Right cardiac atrium (tissue), 5 donors: ENCODE results near the gene ARL5C. TPM values are rescaled to one million over a fixed set of nuclear protein-coding genes. Genes with fewer than 3 reads are reported as not detected.

Experiments used
- ATAC-seq, 2 donors: fragments of 200-7000 bp; cut with Tn5 transposase; one replicate each; pipeline versions ENCODE4 v1.8.0 to v1.9.1; 2020; ENCODE audit warnings: moderate library complexity in 2 of 2, mild to moderate bottlenecking in 1 of 2
- DNase-seq, 3 donors: peaks; one replicate each; pipeline ENCODE4 v3.0.0-alpha.2; 2020
- H3K27ac ChIP-seq: one replicate; pipeline ENCODE4 v1.5.1; 2013; ENCODE audit warnings: mild to moderate bottlenecking, low read length, control low read depth, moderate library complexity
- H3K27me3 ChIP-seq: one replicate; pipeline ENCODE4 v1.6.1; 2013; ENCODE audit not compliant: control insufficient read depth, insufficient read depth
- H3K4me1 ChIP-seq: one replicate; pipeline ENCODE4 v1.6.1; 2013; ENCODE audit warnings: low read length; ENCODE audit not compliant: control insufficient read depth, insufficient read depth
- H3K4me3 ChIP-seq: one replicate; pipeline ENCODE4 v1.5.1; 2013; ENCODE audit warnings: low read length, control low read depth
- H3K9me3 ChIP-seq: one replicate; pipeline ENCODE4 v1.6.1; 2013; ENCODE audit warnings: low read length; ENCODE audit not compliant: control insufficient read depth
- WGBS: extraction: QIAGEN DNeasy Blood & Tissue Kit; methylation state at CpG from one replicate; pipeline ENCODE4 v1.1.7; 2013; 5-methylcytosine and 5-hydroxymethylcytosine counted together
- intact Hi-C, 4 donors: fragments of 100-400 bp; cut with DNase I; formaldehyde crosslinking; loops; one replicate each; pipeline versions ENCODE4 v1.11.0 to v1.14.0; 2022 to 2023
- polyA plus RNA-seq: library from polyadenylated mRNA; stranded (reverse); fragments of 200-250 nt; gene quantifications from one replicate; pipeline ENCODE4 v1.2.3, GENCODE V29; 2013
- total RNA-seq, 4 donors: library from RNA; stranded (reverse); fragmentation: NEBNext Ultra II Directional; extraction: Animal tissue kit (Norgen Biotek cat#: 25700); gene quantifications; one replicate each; pipeline ENCODE4 v1.2.1, GENCODE V29; 2021
- donor health status: healthy with polysubstance abuse.
- donor health status: DM: no; HTN: yes; CAD: no.
- donor health status: DM: no; HTN: no; CAD: no.
- donor health status: DM: no; HTN: yes; CAD: no; lungs with severe emphysema.
- donor health status: DM: yes; HTN: yes; CAD: no.

ARL5C gene
- total and polyA plus RNA-seq, 5 donors: not detected

DNA sequence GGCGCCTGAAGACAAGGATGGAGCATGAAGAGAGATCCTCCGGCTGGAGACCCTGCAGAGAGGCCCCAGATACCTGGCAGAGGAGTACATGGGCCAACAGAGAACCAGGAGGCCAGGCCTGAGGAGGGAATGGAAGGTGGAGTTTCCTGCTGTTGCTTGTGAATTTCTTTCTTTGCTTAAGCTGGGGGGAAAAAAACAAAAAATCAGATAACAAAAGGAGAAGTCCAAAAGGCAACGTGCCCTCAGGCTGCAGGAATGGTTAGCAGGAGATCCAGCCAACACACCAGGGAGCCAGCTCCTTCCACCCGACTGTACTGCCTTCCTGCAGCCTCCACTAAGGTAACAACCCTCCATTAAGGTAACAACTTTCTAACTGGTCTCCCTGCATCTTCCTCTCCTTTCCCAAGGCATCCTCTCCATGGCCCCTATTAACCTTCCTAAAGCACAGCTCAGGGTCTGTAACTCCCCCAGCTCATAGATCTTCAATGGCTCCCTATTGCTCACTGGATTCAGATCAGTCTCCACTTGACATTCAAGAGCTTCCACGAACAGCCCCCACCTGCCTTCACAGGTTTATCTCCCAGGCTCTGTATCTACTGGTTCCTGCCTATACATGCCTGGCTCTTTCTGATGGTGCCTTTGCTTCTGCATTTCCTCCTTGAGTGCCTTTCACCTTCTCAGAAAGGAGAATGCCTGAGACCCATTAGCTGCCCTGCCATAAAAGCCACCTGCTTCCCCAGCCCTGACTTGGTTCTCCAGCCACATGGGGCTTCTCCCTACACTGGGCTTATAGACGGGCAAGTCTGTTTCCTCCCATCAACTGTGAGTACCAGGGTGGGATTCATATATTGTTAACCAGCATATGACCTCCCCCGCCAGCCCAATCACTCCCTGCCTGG lies 725 bp upstream of the ARL5C start:
- Histone ChIP-seq H3K27me3 (no peaks in the 10 kb centered on the region), H3K9me3 (no peaks in the 10 kb centered on the region), H3K4me3 (no peak overlapping the region), H3K27ac (no peak overlapping the region), H3K4me1 (no peaks in the 10 kb centered on the region)
- intact Hi-C loops: loop anchor here in 1 of 4 donors (10.0 kb wide), 1 partner anchor 68 kb away; no protein-coding TSS in a partner anchor
- WGBS: 57% methylated on average over 7 of the region's 7 CpGs
- DNase-seq: no peak
- no peak for ATAC-seq

DNA sequence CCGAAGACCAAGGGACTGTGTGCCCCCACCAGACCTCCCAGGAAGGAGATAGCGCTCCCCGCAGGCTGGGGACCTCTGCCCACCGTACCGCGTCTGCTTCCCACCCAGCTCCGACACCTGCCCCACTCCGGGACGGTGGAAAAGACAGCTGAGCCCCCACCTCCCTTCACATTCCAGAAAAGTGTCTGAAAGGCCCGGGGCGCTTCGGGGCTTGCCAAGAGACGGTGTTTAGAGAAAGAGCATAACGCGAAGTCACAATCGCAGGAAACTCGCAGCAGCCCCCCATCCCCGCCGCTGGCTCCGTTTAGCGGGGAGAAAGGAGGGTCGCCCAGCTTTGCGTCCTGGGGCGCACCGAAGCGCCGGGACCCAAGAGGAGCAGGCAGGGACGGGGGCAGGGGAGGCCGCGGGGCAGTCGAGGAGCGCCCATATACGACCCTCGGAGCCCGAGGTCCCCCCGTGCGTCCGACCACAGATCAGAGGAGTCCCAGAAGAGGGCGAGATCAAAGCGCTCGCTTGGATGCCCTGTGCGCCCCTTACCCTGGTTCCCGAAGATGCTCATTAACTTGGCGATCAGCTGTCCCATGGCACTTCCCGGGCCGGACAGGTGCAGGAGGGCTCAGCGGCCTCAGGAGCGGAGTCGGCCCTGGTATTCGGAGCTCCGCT lies 652 bp downstream of the ARL5C start:
- peak in 1 of 3 donors; percentile 60 for DNase-seq
- 13% methylated on average over 51 of the region's 51 CpGs for WGBS
- H3K4me3 ChIP-seq: peak overlapping the region; percentile 44
- H3K4me1 ChIP-seq: no peaks in the 10 kb centered on the region
- ATAC-seq: peak; percentile 25 to 27
- H3K27me3 ChIP-seq: no peaks in the 10 kb centered on the region
- no peaks in the 10 kb centered on the region for H3K9me3 ChIP-seq
- no peak overlapping the region for H3K27ac ChIP-seq
- intact Hi-C loops: loop anchor here in 1 of 4 donors (10.0 kb wide), 1 partner anchor 69 kb away; no protein-coding TSS in a partner anchor

DNA sequence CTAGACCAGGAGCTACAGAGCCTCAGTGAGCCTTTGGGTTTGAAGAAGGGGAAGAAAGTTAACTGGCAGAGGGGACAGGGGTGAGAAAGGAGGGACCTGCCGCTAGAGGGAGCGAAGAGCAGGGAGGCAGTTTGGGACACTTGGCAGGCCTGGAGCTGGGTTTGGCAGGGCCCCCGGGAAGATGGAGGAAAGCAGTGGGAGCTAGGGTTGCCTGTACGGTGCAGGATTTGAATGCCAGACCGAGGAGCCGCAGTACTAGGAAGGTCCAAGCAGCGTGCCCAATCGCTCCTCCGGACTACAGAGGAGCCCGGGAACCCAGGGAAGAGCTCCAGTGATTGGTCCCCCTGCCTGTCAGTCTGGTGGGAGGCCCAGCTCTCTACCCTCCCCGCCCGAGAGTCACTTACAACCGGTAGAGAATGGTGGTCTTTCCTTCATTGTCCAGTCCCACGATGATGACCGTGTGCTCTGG lies 1.3 kb downstream of the ARL5C start:
- ATAC-seq: peak; percentile 95
- peak; percentile 94 to 97 (median 96) for DNase-seq
- intact Hi-C loops: loop anchor here in 1 of 4 donors (10.0 kb wide), 1 partner anchor 70 kb away; no protein-coding TSS in a partner anchor
- WGBS: under 1% methylated on average over 15 of the region's 15 CpGs
- H3K4me3 ChIP-seq: peak overlapping the region; percentile 44
- no peak overlapping the region for H3K27ac ChIP-seq
- H3K9me3 ChIP-seq: no peaks in the 10 kb centered on the region
- H3K4me1 ChIP-seq: no peaks in the 10 kb centered on the region
- H3K27me3 ChIP-seq: no peaks in the 10 kb centered on the region

DNA sequence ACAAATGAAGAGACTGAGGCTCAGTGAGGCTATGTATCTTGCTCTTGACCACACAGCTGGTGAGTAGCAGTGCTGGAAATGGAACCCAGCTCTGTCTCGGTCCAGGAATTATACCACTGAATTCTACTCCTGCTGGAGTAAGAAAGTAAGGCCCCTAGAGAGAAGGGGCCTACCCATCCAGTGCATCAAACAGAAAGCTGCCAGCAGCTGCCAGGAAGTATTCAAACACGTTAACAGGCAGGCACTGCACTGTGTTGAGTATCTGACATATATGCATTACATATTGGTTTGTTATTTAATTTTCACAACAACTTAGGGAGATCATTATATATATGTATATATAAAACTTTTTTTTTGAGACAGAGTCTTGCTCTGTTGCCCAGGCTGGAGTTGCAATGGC lies 4.0 kb downstream of the ARL5C start:
- ATAC-seq (no peak), DNase-seq (no peak)
- Histone ChIP-seq H3K4me3 (no peak overlapping the region), H3K27me3 (no peaks in the 10 kb centered on the region), H3K4me1 (no peaks in the 10 kb centered on the region), H3K27ac (no peak overlapping the region), H3K9me3 (no peaks in the 10 kb centered on the region)
- 71% methylated on average over 2 of the region's 2 CpGs for WGBS
- intact Hi-C loops: loop anchor here in 1 of 4 donors (10.0 kb wide), 1 partner anchor 73 kb away; no protein-coding TSS in a partner anchor

DNA sequence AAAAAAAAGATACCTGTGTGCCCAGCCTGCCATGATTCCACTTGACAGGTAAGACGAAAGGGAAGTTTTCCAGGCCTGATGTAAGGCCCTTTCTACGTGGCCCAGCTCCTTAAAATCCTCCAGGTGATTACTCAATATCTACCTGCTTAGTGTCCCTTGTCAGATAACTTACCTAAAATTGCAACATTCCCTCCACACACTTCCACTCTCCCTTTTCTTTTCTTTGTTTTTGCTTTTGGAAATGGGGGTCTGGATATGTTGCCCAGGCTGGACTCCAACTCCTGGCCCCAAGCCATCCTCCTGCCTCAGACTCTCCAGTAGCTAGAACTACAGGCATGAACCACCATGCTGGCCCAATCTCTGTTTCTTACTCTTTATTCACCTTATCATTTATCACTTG lies 7.3 kb downstream of the ARL5C start:
- DNase-seq (peak in 1 of 3 donors; percentile 39), ATAC-seq (no peak)
- H3K9me3 ChIP-seq: no peaks in the 10 kb centered on the region
- WGBS: 92% methylated on average over 2 of the region's 2 CpGs
- intact Hi-C loops: no loop called here
- H3K27me3 ChIP-seq: no peaks in the 10 kb centered on the region
- H3K4me1 ChIP-seq: no peaks in the 10 kb centered on the region
- H3K4me3 ChIP-seq: no peak overlapping the region
- H3K27ac ChIP-seq: no peak overlapping the region

DNA sequence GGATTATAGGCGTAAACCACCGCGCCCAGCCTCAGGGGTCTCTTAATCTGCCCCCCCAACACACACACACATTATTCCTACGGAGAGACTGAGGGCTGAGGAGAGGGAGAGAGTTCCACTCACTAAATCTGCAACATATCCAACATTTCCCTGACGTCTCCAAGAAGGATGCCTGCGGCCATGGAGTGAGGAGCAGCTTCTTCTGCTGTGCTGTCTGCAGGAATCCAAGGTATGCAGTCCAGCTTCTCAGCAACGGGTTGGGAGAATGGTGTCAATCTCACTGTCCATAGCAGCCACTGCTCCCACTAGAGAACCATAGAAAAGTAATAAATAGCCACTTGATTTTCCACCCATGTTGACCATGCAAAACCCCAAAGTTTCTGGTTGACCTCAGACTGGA lies 9.5 kb downstream of the ARL5C start:
- intact Hi-C loops: no loop called here
- Histone ChIP-seq H3K9me3 (no peaks in the 10 kb centered on the region), H3K27me3 (no peaks in the 10 kb centered on the region), H3K4me1 (peaks cover 5% of the 10 kb centered on the region), H3K27ac (no peak overlapping the region), H3K4me3 (no peak overlapping the region)
- ATAC-seq: no peak
- WGBS: 66% methylated on average over 7 of the region's 7 CpGs
- peak in 1 of 3 donors; percentile 4 for DNase-seq

DNA sequence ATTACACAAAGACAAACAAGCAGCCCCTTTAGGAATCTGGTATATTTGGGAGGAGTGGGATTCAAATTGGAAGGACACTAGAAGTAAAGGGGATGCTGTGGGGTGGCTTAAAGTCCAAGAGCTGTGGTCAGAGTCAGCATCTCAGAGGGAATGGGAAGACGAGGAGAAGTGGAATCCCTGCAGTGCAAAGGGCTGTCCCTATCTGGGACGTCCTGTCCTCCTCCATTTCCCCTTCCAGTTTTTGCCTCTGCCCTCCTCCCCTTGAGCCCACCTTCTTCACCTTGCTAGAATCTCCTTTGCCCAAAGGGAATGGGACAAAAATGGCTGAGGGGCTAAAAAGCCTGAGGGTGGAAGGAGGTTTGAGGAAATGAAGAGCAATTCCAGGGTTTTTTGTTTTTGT lies 10.3 kb downstream of the ARL5C start:
- Histone ChIP-seq H3K4me3 (no peak overlapping the region), H3K27ac (no peak overlapping the region), H3K4me1 (peaks cover 5% of the 10 kb centered on the region), H3K27me3 (no peaks in the 10 kb centered on the region), H3K9me3 (no peaks in the 10 kb centered on the region)
- no peak for DNase-seq
- intact Hi-C loops: no loop called here
- ATAC-seq: no peak
- WGBS: 42% methylated on average over 2 of the region's 2 CpGs

DNA sequence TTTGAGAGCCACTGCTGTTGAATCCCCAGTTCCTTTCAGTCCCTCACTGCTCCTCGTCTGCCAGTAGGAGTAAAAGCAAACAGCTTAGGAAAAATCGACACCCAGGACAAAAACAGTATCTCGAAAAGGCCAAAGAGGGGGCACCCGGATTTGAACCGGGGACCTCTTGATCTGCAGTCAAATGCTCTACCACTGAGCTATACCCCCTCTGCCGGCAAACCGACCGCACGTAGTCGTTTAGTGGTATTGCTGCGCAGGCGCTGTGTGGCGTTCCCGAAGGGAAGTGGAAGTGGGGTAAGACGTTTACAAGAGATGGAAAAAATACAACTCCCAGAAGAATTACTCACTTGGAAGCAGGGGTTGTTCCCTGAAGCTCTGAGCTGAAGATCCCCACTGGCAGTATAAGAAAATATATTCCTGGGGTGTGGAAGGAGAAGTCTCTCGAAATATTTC lies 12.3 kb downstream of the ARL5C start:
- Histone ChIP-seq H3K4me3 (peak overlapping the region; percentile 89), H3K27ac (peak overlapping the region; percentile 77), H3K9me3 (no peaks in the 10 kb centered on the region), H3K4me1 (peaks cover 5% of the 10 kb centered on the region), H3K27me3 (no peaks in the 10 kb centered on the region)
- intact Hi-C loops: loop anchor here (2.0 to 5.0 kb wide), 4 partner anchors 71 to 171 kb away; no protein-coding TSS in a partner anchor
- DNase-seq: peak; percentile 85 to 97 (median 94)
- ATAC-seq: peak; percentile 87 to 89
- WGBS: under 1% methylated on average over 16 of the region's 16 CpGs

DNA sequence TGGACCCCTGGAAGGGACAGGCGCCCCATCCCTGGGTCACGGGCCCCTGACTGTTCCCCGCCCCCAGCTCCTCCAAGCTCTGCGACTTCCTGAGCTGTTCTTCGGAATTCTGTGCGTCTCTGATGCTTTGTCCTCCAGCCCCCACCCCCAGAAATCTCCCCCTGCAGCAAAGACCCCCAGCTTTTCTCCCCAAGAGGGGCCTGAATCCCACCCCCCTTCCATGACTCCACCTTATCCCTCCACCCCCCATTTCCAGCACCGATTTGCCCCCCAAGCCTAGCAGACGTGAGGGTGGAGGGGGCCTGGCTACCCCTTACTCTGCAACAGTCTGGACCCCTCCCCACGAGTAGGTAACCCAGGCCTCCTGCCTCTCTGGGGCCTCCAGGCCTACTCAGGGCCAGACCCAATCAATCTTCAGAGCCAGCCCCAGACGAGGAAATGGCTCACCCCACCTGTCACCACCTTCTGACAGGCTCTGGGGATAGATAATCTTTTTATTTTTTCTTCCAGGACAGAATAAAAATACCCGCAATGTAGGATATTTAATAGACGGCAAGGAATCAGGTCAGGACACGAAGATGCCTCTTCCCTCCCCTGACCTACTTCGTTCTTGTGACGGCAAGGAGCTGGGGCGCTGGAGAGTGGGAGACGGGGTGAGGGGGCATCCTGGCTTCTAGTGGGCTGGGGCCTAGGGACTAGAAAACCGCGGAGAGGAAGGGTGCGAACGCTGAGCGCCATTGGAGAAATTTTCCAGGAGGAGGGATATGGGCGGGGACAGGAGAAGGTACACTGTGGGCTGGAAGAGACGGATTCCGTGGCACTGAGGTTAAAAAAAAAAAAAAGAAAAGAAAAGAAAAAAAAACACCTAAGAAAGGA lies 13.8 kb downstream of the ARL5C start:
- Histone ChIP-seq H3K27me3 (no peaks in the 10 kb centered on the region), H3K9me3 (no peaks in the 10 kb centered on the region), H3K4me3 (peak overlapping the region; percentile 89), H3K27ac (no peak overlapping the region), H3K4me1 (peaks cover 5% of the 10 kb centered on the region)
- 13% methylated on average over 25 of the region's 25 CpGs for WGBS
- peak; percentile 48 to 65 (median 64) for DNase-seq
- ATAC-seq: peak; percentile 0 to 10
- intact Hi-C loops: loop anchor here (1.0 to 5.0 kb wide), 5 partner anchors 70 to 170 kb away; no protein-coding TSS in a partner anchor
